GM19328 (cell line): Measurements from ENCODE around the gene UBE2D3.
"Not testable (repeated sequence)": the region's sequence is repeated elsewhere in the genome, so short reads cannot be mapped to it uniquely, and the experiment has no call there.

Experiments used
- ATAC-seq: cut with Tn5 transposase; IDR thresholded peaks from one replicate; pipeline ENCODE4 v1.9.1; 2021; ENCODE audit warnings: mild to moderate bottlenecking, moderate library complexity; ENCODE audit not compliant: unreplicated experiment

The UBE2D3 gene

GRCh38 chr4:102826890-102827673, at the start of gene UBE2D3:
Gene UBE2D3 (minus strand): TSS chr4:102827551. CDS start chr4:102826508, 1,043 bp downstream.
- ATAC-seq = peak; percentile 29

- no peak for ATAC-seq
Observed at GRCh38 chr4:102871772-102872171, 44.4 kb upstream of the UBE2D3 start.

GRCh38 chr4:102869569-102870197, 42.3 kb upstream of the UBE2D3 start:
- peak; percentile 22 for ATAC-seq

GRCh38 chr4:102868781-102869568, 41.6 kb upstream of the UBE2D3 start, which contains the start of gene CISD2:
Gene CISD2 (plus strand): TSS chr4:102868992. CDS start chr4:102869085, 93 bp downstream.
- ATAC-seq = peak; percentile 87

GRCh38 chr4:102868153-102868780, 40.9 kb upstream of the UBE2D3 start:
- no peak for ATAC-seq

- no peak for ATAC-seq
Observed at GRCh38 chr4:102867278-102868152, 40.2 kb upstream of the UBE2D3 start.

- not testable (repeated sequence) for ATAC-seq
Observed at GRCh38 chr4:102865327-102865726, 38.0 kb upstream of the UBE2D3 start.

- no peak for ATAC-seq
Observed at GRCh38 chr4:102862747-102863146, 35.4 kb upstream of the UBE2D3 start.

GRCh38 chr4:102862016-102862415, 34.7 kb upstream of the UBE2D3 start:
- ATAC-seq = no peak

GRCh38 chr4:102860611-102861324, 33.4 kb upstream of the UBE2D3 start:
- ATAC-seq = no peak

- ATAC-seq = no peak
Observed at GRCh38 chr4:102858828-102859464, 31.6 kb upstream of the UBE2D3 start.

- ATAC-seq = no peak
Observed at GRCh38 chr4:102850370-102850769, 23.0 kb upstream of the UBE2D3 start.

- no peak for ATAC-seq
Observed at GRCh38 chr4:102849579-102850104, 22.3 kb upstream of the UBE2D3 start.

- no peak for ATAC-seq
Observed at GRCh38 chr4:102847687-102848086, 20.3 kb upstream of the UBE2D3 start.

- no peak for ATAC-seq
Observed at GRCh38 chr4:102843938-102844337, 16.6 kb upstream of the UBE2D3 start.

GRCh38 chr4:102843273-102843672, 15.9 kb upstream of the UBE2D3 start:
- ATAC-seq = no peak

GRCh38 chr4:102842367-102842766, 15.0 kb upstream of the UBE2D3 start:
- ATAC-seq = no peak

GRCh38 chr4:102836596-102836995, 9.2 kb upstream of the UBE2D3 start:
- ATAC-seq = no peak

GRCh38 chr4:102832667-102833066, 5.3 kb upstream of the UBE2D3 start:
- ATAC-seq = no peak
